C4-2B (cell line): Measurements from ENCODE around the gene PLXDC2.

Experiments
- H3K27ac ChIP-seq: fragments of 450-650 bp; 2 replicates; pipeline ENCODE4 v1.5.1; 2017
- ZFX ChIP-seq: fragments of 450-650 bp; IDR thresholded peaks from 2 replicates; pipeline ENCODE4 v1.6.1; 2017
- TF ChIP-seq, protein P1 (sequence below): fragments of 450-650 bp; conservative IDR thresholded peaks from 2 replicates; pipeline ENCODE4 v1.5.1; 2017; ENCODE audit warnings: mild to moderate bottlenecking

PLXDC2 gene

DNA sequence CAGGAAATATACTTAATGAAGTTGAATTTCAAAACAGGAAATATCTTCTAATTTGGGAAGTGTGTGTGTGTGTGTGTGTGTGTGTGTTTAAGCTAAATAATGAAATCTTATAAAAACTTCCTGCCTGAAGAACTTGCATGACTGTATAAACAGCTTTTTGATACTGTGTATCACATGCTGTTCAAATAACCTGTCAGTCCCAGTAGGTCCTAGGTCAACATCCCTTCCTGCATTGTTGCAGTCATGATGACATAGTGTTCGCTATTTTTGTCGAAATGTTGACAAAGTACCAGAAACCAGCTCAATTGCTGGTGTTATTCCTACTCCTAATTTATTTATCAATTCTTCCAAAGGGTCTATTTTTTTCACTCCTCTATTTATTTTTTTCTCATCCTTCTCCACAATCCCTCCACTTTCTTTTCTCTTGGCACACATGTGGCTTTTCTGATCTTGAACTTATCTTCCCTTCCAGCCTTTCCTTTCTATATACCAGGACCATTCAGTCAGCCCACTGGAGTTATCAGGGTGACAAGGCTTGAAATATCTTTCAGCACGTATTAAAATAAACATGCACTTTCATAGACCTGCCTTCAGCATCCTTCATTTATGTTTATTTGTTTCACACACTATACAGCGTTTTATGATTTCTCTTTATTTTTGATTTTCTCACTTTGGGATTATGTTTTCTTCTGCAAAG is 115.8 kb downstream of the PLXDC2 start:
- no peak overlapping the region for H3K27ac ChIP-seq
- TF ChIP-seq, protein P1, sequence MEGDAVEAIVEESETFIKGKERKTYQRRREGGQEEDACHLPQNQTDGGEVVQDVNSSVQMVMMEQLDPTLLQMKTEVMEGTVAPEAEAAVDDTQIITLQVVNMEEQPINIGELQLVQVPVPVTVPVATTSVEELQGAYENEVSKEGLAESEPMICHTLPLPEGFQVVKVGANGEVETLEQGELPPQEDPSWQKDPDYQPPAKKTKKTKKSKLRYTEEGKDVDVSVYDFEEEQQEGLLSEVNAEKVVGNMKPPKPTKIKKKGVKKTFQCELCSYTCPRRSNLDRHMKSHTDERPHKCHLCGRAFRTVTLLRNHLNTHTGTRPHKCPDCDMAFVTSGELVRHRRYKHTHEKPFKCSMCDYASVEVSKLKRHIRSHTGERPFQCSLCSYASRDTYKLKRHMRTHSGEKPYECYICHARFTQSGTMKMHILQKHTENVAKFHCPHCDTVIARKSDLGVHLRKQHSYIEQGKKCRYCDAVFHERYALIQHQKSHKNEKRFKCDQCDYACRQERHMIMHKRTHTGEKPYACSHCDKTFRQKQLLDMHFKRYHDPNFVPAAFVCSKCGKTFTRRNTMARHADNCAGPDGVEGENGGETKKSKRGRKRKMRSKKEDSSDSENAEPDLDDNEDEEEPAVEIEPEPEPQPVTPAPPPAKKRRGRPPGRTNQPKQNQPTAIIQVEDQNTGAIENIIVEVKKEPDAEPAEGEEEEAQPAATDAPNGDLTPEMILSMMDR = no peak
- no peak for TF ChIP-seq ZFX

DNA sequence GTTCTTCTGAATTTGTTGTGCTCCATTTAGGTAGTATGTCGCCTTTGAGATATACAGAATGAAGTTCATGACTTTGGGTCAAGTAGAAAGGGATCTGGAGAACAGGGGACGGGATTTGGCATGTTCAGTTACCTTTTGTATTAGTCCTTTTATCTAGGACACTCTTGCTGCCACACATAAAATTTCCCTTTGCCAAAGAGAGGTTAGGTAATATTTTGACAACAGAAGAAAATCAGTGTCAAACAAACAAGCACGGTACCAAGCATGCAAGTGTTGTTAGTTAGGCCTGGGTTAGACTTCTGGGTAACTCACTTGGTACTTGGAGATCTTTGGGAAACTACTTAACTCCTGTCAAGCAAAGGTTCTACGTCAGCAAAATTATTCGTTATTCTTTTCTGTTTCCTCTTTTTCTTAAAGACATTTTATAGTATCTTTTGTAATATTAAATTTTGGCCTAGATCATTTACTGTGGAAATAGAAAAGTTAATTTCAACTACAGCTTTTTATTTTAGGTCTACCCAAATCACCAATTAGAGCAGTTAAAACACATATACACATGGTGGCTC is 116.7 kb downstream of the PLXDC2 start:
- no peak overlapping the region for H3K27ac ChIP-seq
- TF ChIP-seq ZFX = no peak
- TF ChIP-seq, protein P1 = no peak

DNA sequence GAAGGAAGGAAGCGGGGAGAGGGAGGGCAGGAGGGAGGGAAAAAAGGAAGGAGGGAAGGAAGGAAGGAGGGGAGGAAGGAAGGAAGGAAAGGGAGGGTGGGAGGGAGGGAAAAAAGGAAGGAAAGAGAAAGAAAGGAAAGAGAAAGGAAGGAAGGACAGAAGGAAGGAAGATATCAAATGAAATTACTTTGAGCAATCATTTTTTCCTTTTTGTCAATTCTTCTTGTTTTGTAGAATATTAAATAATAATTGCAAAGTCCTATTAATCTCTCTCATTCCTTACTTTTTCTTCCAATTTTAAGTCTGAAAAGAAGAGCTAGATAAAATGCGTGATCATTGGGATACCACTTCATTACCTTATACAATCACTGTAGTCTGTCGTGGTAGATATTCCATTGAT is 117.5 kb downstream of the PLXDC2 start:
- no peak overlapping the region for H3K27ac ChIP-seq
- TF ChIP-seq, protein P1 = no peak
- TF ChIP-seq ZFX = no peak

DNA sequence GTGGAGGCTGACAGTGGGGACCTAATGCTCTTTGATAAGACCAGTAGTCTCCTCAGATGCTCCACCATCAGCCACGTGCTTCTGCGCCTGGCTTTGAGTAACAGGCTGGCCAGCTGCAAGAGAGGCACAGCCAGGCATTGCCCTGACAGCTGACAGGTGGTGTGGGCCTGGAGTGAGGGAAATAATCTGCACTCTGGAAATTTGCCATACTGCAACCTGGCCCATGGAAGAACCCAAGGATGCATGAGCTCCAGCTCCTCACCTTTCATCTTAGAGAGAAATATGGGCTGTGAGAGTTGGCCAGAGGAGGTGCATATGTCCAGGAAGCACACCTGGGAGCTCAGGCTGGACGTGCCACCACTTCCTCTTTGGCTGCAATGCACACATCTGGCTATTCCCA is 118.9 kb downstream of the PLXDC2 start:
- no peak for TF ChIP-seq ZFX

DNA sequence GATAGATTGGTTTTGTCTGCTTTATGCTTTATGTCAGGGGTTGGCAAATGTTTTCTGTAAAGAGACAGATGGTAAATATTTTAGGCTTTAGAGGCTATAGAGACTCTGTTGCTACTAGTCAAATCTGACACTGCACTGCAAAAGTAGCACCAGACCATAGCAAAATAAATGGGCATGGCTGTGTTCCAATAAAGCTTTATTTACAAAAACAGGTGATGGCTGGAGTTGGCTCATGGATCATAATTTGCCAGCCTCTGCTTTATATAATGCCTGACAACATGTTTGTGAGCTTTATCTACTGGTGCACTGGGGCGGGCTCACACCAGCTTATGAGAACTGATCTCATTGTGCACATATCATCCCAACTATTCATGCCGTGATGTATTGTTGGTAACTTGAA is 120.1 kb downstream of the PLXDC2 start:
- no peak overlapping the region for H3K27ac ChIP-seq
- TF ChIP-seq ZFX = no peak
- TF ChIP-seq, protein P1 = no peak

More for the DNA sequence above, 118.9 kb downstream of the PLXDC2 start:
- H3K27ac ChIP-seq = no peak overlapping the region

DNA sequence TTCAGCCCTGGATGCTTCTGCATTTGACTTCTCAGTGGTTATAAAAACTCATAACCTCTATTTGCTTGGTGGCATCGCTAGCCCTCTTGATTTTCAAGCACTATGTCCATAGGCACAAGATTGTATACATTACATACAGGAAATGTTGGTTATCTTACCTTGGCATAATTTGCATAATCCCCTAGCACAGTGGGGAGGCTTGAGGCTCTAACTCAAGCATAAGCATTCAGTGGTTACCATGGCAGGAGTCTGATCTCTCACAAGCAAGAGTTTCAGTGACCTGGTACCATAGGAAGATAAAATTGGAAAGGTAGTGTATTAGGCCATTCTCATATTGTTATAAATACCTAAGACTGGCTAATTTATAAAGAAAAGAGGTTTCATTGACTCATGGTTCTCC is 121.8 kb downstream of the PLXDC2 start:
- no peak overlapping the region for H3K27ac ChIP-seq
- TF ChIP-seq, protein P1 = no peak
- no peak for TF ChIP-seq ZFX

DNA sequence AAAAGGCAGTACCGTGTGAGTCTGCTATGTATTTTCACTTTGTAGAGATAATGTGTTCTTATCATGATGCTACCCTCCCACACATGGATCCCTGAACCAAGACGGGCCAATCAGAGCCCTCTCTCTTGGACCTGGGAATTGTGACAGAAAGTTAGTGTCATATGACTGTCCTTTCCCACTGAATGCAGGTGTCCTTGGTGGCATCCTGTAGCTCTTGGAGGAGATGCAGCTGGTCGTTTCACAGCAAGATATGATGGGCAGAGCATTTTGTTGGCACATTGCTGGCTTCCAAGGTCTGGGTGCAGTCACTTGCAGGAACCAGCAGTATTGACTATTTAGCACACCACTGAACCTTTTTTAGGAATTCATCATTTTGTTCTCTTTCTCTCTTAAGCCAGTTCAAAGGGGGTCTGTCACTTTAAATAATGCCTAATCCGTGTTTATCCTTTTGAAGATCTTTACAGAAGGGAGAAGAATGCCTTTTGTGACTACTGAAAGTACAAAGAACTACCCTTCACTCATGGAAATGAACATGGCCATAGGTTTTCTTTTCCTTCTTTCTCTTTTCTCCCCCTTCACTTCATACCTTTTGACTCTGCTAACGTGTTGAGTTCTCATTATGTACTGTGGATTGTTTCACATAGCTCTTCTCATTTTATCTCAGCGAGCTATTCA is 125.1 kb downstream of the PLXDC2 start:
- TF ChIP-seq, protein P1 = no peak
- TF ChIP-seq ZFX = no peak
- H3K27ac ChIP-seq = no peak overlapping the region
